ENCODE measurements around the gene C1orf74.

The C1orf74 gene

DNA sequence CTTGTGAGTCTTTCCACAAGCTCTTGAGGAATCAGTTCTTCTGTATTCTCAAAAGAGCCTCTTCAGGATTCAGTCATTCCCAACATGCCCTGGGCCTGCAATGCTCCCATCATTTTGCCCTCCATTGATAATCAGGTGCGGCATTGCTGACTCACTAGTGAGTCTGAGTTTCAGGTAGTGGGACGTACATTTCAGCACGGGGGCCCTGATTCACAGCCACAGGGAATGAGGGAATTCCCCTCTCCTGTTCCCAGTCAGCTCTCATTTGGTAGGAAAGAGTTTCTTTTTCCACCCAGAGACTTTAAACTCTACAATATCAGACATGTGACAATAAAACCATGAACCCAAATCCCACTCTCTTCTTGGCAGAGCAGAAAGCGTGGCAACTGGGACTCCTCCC lies 25.3 kb upstream of the C1orf74 start:
- TF ChIP-seq ZNF8 (CRISPR knock-in tag; IDR thresholded peaks at IDR 0.05): no peak
- TF ChIP-seq, protein P1, sequence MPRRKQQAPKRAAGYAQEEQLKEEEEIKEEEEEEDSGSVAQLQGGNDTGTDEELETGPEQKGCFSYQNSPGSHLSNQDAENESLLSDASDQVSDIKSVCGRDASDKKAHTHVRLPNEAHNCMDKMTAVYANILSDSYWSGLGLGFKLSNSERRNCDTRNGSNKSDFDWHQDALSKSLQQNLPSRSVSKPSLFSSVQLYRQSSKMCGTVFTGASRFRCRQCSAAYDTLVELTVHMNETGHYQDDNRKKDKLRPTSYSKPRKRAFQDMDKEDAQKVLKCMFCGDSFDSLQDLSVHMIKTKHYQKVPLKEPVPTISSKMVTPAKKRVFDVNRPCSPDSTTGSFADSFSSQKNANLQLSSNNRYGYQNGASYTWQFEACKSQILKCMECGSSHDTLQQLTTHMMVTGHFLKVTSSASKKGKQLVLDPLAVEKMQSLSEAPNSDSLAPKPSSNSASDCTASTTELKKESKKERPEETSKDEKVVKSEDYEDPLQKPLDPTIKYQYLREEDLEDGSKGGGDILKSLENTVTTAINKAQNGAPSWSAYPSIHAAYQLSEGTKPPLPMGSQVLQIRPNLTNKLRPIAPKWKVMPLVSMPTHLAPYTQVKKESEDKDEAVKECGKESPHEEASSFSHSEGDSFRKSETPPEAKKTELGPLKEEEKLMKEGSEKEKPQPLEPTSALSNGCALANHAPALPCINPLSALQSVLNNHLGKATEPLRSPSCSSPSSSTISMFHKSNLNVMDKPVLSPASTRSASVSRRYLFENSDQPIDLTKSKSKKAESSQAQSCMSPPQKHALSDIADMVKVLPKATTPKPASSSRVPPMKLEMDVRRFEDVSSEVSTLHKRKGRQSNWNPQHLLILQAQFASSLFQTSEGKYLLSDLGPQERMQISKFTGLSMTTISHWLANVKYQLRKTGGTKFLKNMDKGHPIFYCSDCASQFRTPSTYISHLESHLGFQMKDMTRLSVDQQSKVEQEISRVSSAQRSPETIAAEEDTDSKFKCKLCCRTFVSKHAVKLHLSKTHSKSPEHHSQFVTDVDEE (CRISPR knock-in tag; IDR thresholded peaks at IDR 0.05): no peak
- no peak for TF ChIP-seq SNAI2 (CRISPR knock-in tag; IDR thresholded peaks at IDR 0.05)
- no peak for TF ChIP-seq ISL1 (CRISPR knock-in tag; IDR thresholded peaks at IDR 0.05)
- no peak for TF ChIP-seq PPARA (CRISPR knock-in tag; IDR thresholded peaks at IDR 0.05; ENCODE audit: borderline replicate concordance)
- no peak for TF ChIP-seq ZNF70 (CRISPR knock-in tag; IDR thresholded peaks at IDR 0.05)
- no peak for TF ChIP-seq BACH2 (CRISPR knock-in tag; IDR thresholded peaks at IDR 0.05; ENCODE audit: borderline replicate concordance)
- TF ChIP-seq GLIS3 (CRISPR knock-in tag; IDR thresholded peaks at IDR 0.05): no peak
- no peak for TF ChIP-seq RARB (CRISPR knock-in tag; IDR thresholded peaks at IDR 0.05)
- no peak for TF ChIP-seq CSDC2 (CRISPR knock-in tag; IDR thresholded peaks at IDR 0.05)
- no peak for TF ChIP-seq ESRRG (CRISPR knock-in tag; IDR thresholded peaks at IDR 0.05)
- TF ChIP-seq, protein P2, sequence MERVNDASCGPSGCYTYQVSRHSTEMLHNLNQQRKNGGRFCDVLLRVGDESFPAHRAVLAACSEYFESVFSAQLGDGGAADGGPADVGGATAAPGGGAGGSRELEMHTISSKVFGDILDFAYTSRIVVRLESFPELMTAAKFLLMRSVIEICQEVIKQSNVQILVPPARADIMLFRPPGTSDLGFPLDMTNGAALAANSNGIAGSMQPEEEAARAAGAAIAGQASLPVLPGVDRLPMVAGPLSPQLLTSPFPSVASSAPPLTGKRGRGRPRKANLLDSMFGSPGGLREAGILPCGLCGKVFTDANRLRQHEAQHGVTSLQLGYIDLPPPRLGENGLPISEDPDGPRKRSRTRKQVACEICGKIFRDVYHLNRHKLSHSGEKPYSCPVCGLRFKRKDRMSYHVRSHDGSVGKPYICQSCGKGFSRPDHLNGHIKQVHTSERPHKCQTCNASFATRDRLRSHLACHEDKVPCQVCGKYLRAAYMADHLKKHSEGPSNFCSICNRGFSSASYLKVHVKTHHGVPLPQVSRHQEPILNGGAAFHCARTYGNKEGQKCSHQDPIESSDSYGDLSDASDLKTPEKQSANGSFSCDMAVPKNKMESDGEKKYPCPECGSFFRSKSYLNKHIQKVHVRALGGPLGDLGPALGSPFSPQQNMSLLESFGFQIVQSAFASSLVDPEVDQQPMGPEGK (CRISPR knock-in tag; IDR thresholded peaks at IDR 0.05; ENCODE audit: borderline replicate concordance): no peak
- TF ChIP-seq TOX (CRISPR knock-in tag; IDR thresholded peaks at IDR 0.05; ENCODE audit: borderline replicate concordance): no peak
- TF ChIP-seq, protein P3, sequence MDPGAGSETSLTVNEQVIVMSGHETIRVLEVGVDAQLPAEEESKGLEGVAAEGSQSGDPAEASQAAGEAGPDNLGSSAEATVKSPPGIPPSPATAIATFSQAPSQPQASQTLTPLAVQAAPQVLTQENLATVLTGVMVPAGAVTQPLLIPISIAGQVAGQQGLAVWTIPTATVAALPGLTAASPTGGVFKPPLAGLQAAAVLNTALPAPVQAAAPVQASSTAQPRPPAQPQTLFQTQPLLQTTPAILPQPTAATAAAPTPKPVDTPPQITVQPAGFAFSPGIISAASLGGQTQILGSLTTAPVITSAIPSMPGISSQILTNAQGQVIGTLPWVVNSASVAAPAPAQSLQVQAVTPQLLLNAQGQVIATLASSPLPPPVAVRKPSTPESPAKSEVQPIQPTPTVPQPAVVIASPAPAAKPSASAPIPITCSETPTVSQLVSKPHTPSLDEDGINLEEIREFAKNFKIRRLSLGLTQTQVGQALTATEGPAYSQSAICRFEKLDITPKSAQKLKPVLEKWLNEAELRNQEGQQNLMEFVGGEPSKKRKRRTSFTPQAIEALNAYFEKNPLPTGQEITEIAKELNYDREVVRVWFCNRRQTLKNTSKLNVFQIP (CRISPR knock-in tag; IDR thresholded peaks at IDR 0.05; ENCODE audit: borderline replicate concordance, low read depth): no peak
- TF ChIP-seq OSR1 (CRISPR knock-in tag; IDR thresholded peaks at IDR 0.05): no peak
- no peak for TF ChIP-seq ARNTL (CRISPR knock-in tag; IDR thresholded peaks at IDR 0.05; ENCODE audit: borderline replicate concordance, low read depth)
- no peak for TF ChIP-seq ZFP3 (CRISPR knock-in tag; IDR thresholded peaks at IDR 0.05)
- TF ChIP-seq ZFP30 (CRISPR knock-in tag; IDR thresholded peaks at IDR 0.05): no peak
- ATAC-seq: no peak

DNA sequence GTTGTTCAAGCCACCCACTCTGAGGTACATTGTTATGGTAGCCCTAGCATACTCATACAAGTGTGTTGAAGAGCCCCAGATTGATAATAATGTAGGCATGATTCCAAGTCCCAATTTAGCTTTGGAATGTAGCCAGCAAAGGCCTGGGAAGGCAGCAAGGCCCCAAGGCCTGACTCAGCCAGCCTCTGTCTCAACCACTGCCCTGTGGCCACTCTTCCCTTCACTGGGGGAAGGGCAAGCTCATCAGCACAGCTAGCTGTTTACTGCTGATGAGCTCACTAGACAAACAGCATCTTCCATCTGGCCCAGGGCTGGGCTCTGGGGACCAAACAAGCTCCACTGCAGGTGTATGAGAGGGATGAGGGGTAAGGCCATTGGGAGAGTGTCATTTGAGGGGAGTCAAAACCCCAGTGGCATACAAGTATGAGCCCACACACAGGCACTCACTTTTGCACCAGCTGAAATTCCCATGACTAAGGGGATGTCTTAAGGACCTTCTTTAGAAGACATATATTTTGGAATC lies 23.8 kb upstream of the C1orf74 start:
- peak; percentile 99 for ATAC-seq
- 0 out of 2 replicates have a peak, but pooled peaks have one; percentile 33 for TF ChIP-seq TOX (CRISPR knock-in tag; IDR thresholded peaks at IDR 0.05; ENCODE audit: borderline replicate concordance)
- TF ChIP-seq, protein P4, sequence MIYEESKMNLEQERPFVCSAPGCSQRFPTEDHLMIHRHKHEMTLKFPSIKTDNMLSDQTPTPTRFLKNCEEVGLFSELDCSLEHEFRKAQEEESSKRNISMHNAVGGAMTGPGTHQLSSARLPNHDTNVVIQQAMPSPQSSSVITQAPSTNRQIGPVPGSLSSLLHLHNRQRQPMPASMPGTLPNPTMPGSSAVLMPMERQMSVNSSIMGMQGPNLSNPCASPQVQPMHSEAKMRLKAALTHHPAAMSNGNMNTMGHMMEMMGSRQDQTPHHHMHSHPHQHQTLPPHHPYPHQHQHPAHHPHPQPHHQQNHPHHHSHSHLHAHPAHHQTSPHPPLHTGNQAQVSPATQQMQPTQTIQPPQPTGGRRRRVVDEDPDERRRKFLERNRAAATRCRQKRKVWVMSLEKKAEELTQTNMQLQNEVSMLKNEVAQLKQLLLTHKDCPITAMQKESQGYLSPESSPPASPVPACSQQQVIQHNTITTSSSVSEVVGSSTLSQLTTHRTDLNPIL (CRISPR knock-in tag; IDR thresholded peaks at IDR 0.05; ENCODE audit: low read depth): no peak
- TF ChIP-seq OSR1 (CRISPR knock-in tag; IDR thresholded peaks at IDR 0.05): 0 out of 2 replicates have a peak, but pooled peaks have one; percentile 45
- peak; percentile 21; the same call in 1 of the 2 replicates for TF ChIP-seq ZFP3 (CRISPR knock-in tag; IDR thresholded peaks at IDR 0.05)
- TF ChIP-seq TCF4 (CRISPR knock-in tag; IDR thresholded peaks at IDR 0.05; ENCODE audit: borderline replicate concordance): no peak
- TF ChIP-seq RARB (CRISPR knock-in tag; IDR thresholded peaks at IDR 0.05): peak; percentile 19; the same call in 1 of the 2 replicates

DNA sequence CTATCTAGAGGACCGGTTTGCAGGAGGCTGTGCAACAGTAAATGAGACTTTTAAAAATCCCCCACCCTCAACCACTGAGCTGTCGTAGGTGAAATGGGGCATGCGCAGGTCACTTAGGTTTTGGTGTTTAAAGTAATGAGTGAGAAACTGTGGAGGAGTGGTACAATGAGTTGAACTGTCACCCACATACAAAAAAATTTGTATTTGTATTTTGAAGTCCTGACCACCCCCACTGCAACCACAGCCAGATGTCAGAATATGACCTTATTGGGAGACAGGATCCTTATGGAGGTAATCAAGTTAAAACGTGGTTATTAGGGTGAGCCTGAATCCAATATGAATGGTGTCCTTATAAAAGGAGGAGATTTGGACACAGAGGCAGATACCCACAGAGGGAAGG lies 23.1 kb upstream of the C1orf74 start:
- no peak for ATAC-seq
- no peak for TF ChIP-seq GLIS3 (CRISPR knock-in tag; IDR thresholded peaks at IDR 0.05)
- TF ChIP-seq, protein P5, sequence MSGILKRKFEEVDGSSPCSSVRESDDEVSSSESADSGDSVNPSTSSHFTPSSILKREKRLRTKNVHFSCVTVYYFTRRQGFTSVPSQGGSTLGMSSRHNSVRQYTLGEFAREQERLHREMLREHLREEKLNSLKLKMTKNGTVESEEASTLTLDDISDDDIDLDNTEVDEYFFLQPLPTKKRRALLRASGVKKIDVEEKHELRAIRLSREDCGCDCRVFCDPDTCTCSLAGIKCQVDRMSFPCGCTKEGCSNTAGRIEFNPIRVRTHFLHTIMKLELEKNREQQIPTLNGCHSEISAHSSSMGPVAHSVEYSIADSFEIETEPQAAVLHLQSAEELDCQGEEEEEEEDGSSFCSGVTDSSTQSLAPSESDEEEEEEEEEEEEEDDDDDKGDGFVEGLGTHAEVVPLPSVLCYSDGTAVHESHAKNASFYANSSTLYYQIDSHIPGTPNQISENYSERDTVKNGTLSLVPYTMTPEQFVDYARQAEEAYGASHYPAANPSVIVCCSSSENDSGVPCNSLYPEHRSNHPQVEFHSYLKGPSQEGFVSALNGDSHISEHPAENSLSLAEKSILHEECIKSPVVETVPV (CRISPR knock-in tag; IDR thresholded peaks at IDR 0.05): no peak
- TF ChIP-seq OSR1 (CRISPR knock-in tag; IDR thresholded peaks at IDR 0.05): no peak
- TF ChIP-seq ISL1 (CRISPR knock-in tag; IDR thresholded peaks at IDR 0.05): no peak
- no peak for TF ChIP-seq ZNF565 (CRISPR knock-in tag; conservative IDR thresholded peaks at IDR 0.05; ENCODE audit: low read depth)
- TF ChIP-seq, protein P4 (CRISPR knock-in tag; IDR thresholded peaks at IDR 0.05; ENCODE audit: low read depth): no peak
- TF ChIP-seq SNAI2 (CRISPR knock-in tag; IDR thresholded peaks at IDR 0.05): no peak
- TF ChIP-seq ESRRG (CRISPR knock-in tag; IDR thresholded peaks at IDR 0.05): no peak
- TF ChIP-seq RARB (CRISPR knock-in tag; IDR thresholded peaks at IDR 0.05): no peak
- no peak for TF ChIP-seq ZFP30 (CRISPR knock-in tag; IDR thresholded peaks at IDR 0.05)
- TF ChIP-seq TCF4 (CRISPR knock-in tag; IDR thresholded peaks at IDR 0.05; ENCODE audit: borderline replicate concordance): no peak
- TF ChIP-seq ZNF70 (CRISPR knock-in tag; IDR thresholded peaks at IDR 0.05): no peak
- no peak for TF ChIP-seq ZC3H10 (CRISPR knock-in tag; IDR thresholded peaks at IDR 0.05)

Measured in SK-N-SH treated with all-trans-retinoic acid at 6 μM for 48 hours (cell line).